ENCODE data around the gene POLE3. TPM values are rescaled to one million over a fixed set of nuclear protein-coding genes. Genes with fewer than 3 reads are reported as not detected.
"Not testable (repeated sequence)": the region's sequence is repeated elsewhere in the genome, so short reads cannot be mapped to it uniquely, and the experiment has no call there.

Gene POLE3
- total RNA-seq, 2 experiments from 2014 or later = 53.3 to 57.4 TPM

DNA sequence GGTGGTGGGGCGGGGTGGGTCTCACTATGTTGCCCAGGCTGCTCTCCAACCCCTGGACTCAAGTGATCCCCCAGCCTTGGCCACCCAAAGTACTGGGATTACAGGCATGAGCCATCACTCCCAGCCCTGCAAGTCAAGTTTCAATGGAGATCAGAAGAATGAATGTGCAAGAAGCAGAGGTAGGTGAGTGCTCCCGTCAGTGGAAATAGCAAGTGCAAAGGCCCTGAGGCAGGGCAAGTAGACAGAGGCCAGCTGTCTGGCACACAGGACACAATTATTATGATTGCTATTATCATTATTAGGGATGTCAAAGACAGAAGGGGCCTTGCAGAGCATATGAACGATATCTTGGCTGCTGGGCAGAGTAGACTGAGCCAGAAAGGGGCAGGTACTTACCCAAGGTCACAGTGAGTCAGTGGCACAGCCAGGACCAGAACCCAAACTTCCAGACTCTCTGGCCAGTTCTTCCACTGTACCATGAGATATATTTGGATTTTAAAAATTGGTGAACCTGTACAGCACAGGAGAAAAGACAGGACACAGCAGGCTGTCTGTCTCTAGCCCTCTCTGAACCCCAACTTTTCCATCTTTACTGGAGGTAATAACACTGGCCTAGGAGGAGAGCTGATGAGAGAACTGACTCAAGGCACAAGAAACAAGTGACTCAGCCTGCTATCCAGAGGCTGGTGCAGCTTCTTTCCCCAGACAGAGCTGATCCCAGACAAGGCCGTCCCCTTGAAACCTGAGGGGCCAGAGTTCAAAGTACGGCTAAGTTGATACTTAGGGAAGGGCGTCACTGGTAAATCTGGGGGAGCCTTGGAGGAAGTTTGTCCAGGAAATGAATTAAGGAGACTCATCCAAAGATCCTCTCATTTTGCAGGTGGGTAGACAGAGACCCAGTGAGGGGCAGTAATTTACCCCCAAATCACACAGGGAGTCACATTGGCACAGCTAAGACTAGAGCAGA lies 35.1 kb downstream of the POLE3 start:
- H3K27me3 Mint-ChIP-seq = no peaks in the 10 kb centered on the region
- DNase-seq (peak; percentile 34), ATAC-seq (peak; percentile 43)
- H3K9me3 Mint-ChIP-seq (ENCODE audit: low read depth) = no peaks in the 10 kb centered on the region
- peaks cover 14% of the 10 kb centered on the region for H3K4me1 Mint-ChIP-seq
- POLR2A ChIA-PET = interaction anchor here (0.8 kb wide), 1 partner anchor 13 kb away, joined by 3 read pairs; no protein-coding TSS in a partner anchor
- peaks cover 13% of the 10 kb centered on the region for H3K36me3 Mint-ChIP-seq (ENCODE audit: low read depth)
- peak overlapping the region; percentile 88 for H3K4me3 Mint-ChIP-seq
- intact Hi-C loops (cut with DNase I, micrococcal nuclease) = loop anchor here in 1 of 2 experiments (1.0 to 5.0 kb wide), 2 partner anchors 33 to 100 kb away; partner anchors contain the start of genes CDC26, PRPF4 and WDR31
- peak overlapping the region; percentile 89 for H3K27ac Mint-ChIP-seq
- CTCF ChIA-PET = interaction anchor here (0.6 to 1.0 kb wide), 7 partner anchors 11 to 282 kb away, joined by 3 to 4 read pairs (median 3); no protein-coding TSS in a partner anchor

DNA sequence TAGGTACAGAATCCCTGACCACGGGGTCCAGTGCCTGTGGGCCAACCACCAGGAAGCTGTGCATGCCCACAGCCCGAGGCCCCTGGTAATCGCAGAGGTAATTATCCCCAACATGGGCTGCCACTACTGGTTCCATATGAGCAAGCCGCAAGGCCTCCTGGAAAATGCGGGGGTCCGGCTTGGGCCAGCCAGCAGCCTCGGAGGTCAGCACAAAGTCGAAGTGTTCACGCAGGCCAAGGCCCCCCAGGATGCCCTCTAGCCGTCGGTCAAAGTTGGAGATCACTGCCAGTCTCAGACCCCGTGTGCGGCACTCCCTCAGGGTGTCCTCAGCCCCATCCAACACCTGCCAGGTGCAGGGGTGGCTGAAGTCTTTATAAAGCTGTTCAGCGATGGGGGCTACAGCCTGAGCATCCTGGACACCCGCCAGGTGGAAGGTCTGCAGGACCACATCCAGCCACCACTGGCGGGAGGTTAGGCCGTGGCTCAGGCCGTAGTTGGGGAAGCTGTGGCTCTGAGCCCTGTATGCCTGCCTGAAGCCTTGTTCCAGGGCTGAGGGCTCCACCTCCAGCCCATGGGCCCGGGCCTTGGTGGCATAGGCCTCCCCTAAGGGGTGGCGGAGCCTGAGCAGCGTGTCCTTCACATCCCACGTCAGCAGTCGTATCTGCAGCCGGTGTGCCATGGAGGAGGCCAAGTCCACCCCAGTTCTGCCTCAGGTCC lies 36.6 kb downstream of the POLE3 start:
- intact Hi-C loops (cut with DNase I, micrococcal nuclease) = no loop called here
- DNase-seq (no peak), ATAC-seq (no peak)
- no peaks in the 10 kb centered on the region for H3K27me3 Mint-ChIP-seq
- H3K36me3 Mint-ChIP-seq (ENCODE audit: low read depth) = peaks cover 13% of the 10 kb centered on the region
- H3K4me1 Mint-ChIP-seq = peaks cover 14% of the 10 kb centered on the region
- H3K27ac Mint-ChIP-seq = no peak overlapping the region
- H3K4me3 Mint-ChIP-seq = no peak overlapping the region
- POLR2A ChIA-PET = interaction anchor here (0.6 to 0.7 kb wide), 3 partner anchors 34 to 222 kb away, joined by 3 read pairs; partner anchors contain the start of gene WDR31
- CTCF ChIA-PET = interaction anchor here (0.7 to 1.0 kb wide), 3 partner anchors 9 to 63 kb away, joined by 3 to 4 read pairs (median 3); no protein-coding TSS in a partner anchor
- no peaks in the 10 kb centered on the region for H3K9me3 Mint-ChIP-seq (ENCODE audit: low read depth)

DNA sequence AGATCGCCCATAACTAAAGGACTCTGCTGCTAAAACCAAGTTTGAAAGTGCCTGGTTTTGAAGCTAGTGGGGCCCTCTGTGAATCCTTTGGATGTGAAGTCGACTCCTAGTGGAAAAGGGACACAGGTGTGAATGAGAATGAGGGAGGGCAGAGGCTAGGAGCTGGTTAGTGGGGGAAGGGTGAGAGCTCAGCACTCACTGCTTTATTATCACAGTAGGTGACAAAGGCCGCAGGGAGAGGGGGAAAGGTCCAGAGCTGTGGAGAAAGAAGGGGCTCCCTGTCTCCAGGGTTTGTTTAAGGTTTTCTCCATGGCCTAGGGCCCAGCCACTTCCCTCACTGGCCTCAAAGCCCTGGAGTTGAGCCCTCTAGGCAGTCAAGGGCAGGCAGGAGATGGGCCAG lies 37.2 kb downstream of the POLE3 start:
- H3K36me3 Mint-ChIP-seq (ENCODE audit: low read depth) = peaks cover 13% of the 10 kb centered on the region
- no peak overlapping the region for H3K4me3 Mint-ChIP-seq
- peaks cover 14% of the 10 kb centered on the region for H3K4me1 Mint-ChIP-seq
- no peak for DNase-seq
- intact Hi-C loops (cut with DNase I, micrococcal nuclease) = no loop called here
- ChIA-PET POLR2A (interaction anchor here (0.6 kb wide), 1 partner anchor 222 kb away, joined by 3 read pairs; no protein-coding TSS in a partner anchor), CTCF (interaction anchor here (0.7 kb wide), 3 partner anchors 22 to 63 kb away, joined by 3 read pairs; partner anchors contain the start of gene ALAD)
- no peak for ATAC-seq
- H3K27me3 Mint-ChIP-seq = no peaks in the 10 kb centered on the region
- H3K9me3 Mint-ChIP-seq (ENCODE audit: low read depth) = no peaks in the 10 kb centered on the region
- no peak overlapping the region for H3K27ac Mint-ChIP-seq

DNA sequence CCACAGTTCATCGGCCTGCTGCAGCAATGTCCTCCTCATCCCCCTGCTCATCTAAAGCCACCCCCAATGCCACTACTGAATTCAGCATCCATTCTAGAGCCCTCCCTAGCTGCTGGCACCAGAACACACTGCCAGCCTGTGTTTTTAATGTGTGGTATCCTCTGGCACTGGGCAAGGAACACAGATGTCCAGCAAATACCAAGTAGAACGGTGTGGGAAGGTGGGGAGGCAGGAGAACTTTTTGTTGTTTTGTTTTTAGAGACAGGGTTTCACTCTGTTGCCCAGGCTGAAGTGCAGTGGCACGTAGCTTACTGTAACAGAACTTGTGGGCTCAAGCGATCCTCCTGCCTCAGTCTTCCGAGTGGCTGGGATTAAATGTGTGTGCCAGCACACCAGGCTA lies 38.4 kb downstream of the POLE3 start:
- no peak for ATAC-seq
- H3K36me3 Mint-ChIP-seq (ENCODE audit: low read depth) = peaks cover 13% of the 10 kb centered on the region
- peaks cover 14% of the 10 kb centered on the region for H3K4me1 Mint-ChIP-seq
- ChIA-PET POLR2A (no interaction called here), CTCF (interaction anchor here (0.8 to 1.4 kb wide), 2 partner anchors 44 to 260 kb away, joined by 3 read pairs; no protein-coding TSS in a partner anchor)
- H3K9me3 Mint-ChIP-seq (ENCODE audit: low read depth) = no peaks in the 10 kb centered on the region
- DNase-seq = no peak
- no peak overlapping the region for H3K27ac Mint-ChIP-seq
- H3K27me3 Mint-ChIP-seq = no peaks in the 10 kb centered on the region
- intact Hi-C loops (cut with DNase I, micrococcal nuclease) = no loop called here
- H3K4me3 Mint-ChIP-seq = no peak overlapping the region

DNA sequence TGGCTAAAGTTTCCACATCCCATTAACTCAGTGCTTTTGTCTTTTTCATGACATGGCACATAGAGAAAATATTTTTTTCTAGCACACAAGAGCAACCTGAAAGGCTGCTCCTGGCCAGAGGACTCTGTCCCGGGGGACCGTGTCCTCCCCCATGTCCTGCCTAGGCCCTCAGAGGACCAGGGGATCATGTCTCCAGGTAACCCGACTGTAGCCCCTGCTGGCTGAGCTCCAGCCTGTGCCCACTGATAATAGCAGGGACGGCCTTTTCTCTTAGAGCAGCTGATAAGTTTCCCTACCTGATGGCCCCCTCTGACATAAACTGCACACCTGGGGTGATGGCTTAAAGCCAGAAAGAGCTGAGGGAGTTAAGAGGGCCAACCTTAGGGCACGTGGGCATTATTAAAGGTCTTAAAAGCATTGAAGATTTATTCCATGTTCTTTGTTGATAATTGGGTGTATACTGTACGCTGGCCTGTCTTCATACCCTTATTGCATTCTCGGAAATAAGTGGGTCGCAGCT lies 39.6 kb downstream of the POLE3 start:
- ChIA-PET CTCF (interaction anchor here (0.6 to 1.4 kb wide), 5 partner anchors 9 to 291 kb away, joined by 3 to 4 read pairs (median 3); no protein-coding TSS in a partner anchor), POLR2A (no interaction called here)
- intact Hi-C loops (cut with DNase I, micrococcal nuclease) = no loop called here
- Mint-ChIP-seq H3K9me3 (ENCODE audit: low read depth) (no peaks in the 10 kb centered on the region), H3K27me3 (no peaks in the 10 kb centered on the region), H3K27ac (no peak overlapping the region), H3K4me1 (peaks cover 12% of the 10 kb centered on the region), H3K36me3 (ENCODE audit: low read depth) (peaks cover 13% of the 10 kb centered on the region), H3K4me3 (no peak overlapping the region)
- no peak for ATAC-seq
- no peak for DNase-seq

DNA sequence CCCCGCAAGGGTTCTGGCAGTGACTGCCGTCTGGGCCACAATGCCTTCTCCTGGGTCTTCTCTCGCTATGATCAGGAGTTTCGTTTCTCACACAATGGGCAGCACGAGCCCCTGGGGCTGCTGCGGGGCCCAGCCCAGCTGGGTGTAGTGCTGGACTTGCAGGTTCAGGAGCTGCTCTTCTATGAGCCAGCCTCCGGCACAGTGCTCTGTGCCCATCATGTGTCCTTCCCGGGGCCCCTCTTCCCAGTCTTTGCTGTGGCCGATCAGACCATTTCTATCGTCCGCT lies 40.7 kb downstream of the POLE3 start:
- Mint-ChIP-seq H3K9me3 (ENCODE audit: low read depth) (no peaks in the 10 kb centered on the region), H3K27me3 (no peaks in the 10 kb centered on the region), H3K27ac (no peak overlapping the region), H3K4me1 (peaks cover 3% of the 10 kb centered on the region), H3K36me3 (ENCODE audit: low read depth) (peaks cover 4% of the 10 kb centered on the region), H3K4me3 (no peak overlapping the region)
- ChIA-PET CTCF (interaction anchor here (0.6 kb wide), 1 partner anchor 18 kb away, joined by 3 read pairs; no protein-coding TSS in a partner anchor), POLR2A (interaction anchor here (0.6 kb wide), 1 partner anchor 18 kb away, joined by 3 read pairs; no protein-coding TSS in a partner anchor)
- no peak for DNase-seq
- intact Hi-C loops (cut with DNase I, micrococcal nuclease) = no loop called here
- no peak for ATAC-seq

DNA sequence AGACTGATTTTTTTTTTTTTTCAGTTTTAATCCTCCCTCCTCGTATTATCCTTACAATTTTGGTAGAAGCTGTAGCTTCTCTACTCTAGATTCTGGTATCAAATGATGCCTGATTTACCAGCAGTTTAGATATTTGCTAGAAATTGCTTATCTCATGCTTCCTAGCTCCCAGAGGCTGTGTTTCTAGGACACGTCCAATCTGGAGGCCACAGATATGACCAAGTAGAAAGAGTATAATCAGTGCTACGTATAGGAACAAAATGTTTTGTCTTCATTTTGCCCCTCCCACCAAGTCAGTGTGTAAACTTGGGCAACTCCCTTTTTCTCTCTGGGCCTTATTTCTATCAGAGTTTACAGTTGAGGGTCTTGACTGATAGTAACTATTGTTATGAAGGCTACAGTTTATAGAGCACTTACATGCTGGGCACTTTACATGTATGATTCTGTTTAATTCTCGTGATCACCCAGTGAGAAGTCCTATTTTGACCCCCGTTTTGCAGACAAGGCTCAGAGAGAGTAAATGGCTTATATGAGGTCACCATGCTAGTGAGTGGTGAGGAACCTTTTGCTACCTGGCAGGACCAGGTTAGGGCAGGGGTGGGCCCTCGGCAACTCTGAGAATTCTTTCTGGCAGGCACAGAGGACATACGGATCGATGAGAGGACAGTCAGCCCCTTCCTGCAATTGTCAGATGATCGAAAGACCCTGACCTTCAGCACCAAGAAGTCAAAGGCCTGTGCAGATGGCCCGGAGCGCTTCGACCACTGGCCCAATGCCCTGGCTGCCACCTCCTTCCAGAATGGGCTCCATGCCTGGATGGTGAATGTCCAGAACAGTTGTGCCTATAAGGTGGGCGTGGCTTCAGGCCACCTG lies 41.3 kb downstream of the POLE3 start:
- Mint-ChIP-seq H3K36me3 (ENCODE audit: low read depth) (peaks cover 4% of the 10 kb centered on the region), H3K9me3 (ENCODE audit: low read depth) (no peaks in the 10 kb centered on the region), H3K27me3 (no peaks in the 10 kb centered on the region), H3K27ac (no peak overlapping the region), H3K4me3 (no peak overlapping the region), H3K4me1 (no peaks in the 10 kb centered on the region)
- POLR2A ChIA-PET = no interaction called here
- CTCF ChIA-PET = interaction anchor here (0.6 kb wide), 3 partner anchors 17 to 465 kb away, joined by 3 read pairs; partner anchors contain the start of gene CDC26
- intact Hi-C loops (cut with DNase I, micrococcal nuclease) = no loop called here
- ATAC-seq (no peak), DNase-seq (no peak)

DNA sequence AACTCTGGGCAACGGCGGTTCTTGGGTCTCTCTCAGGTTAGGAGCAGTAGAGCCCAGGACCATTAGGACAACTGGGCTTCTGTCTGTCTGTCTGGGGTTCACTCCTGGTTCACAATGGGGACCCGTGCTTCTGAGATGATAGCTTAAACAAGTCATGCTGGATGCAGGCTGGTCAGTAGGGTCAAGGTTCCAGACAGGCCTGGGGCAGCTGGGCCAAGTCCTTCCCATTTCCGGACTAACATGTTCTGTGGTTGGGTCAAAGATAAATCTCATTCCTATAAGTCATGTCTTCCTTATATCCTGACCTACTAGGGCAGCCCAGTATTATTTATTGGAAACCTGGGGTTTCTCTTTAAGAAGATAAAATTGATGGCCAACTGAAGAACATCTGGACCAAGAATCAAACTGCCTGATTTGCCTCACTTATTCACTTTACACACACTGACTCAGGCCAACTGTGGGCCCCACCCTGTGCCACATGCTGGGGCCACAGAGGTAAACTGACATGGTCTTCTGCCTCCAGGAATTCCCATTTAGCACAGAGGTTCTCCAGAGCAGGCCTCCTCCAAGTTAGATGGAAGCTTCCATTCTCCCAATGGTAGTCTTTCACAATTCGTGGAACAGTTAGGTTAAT lies 42.0 kb downstream of the POLE3 start:
- ATAC-seq (no peak), DNase-seq (no peak)
- Mint-ChIP-seq H3K36me3 (ENCODE audit: low read depth) (peaks cover 4% of the 10 kb centered on the region), H3K4me1 (no peaks in the 10 kb centered on the region), H3K9me3 (ENCODE audit: low read depth) (no peaks in the 10 kb centered on the region), H3K4me3 (no peak overlapping the region), H3K27ac (no peak overlapping the region), H3K27me3 (no peaks in the 10 kb centered on the region)
- intact Hi-C loops (cut with DNase I, micrococcal nuclease) = no loop called here
- ChIA-PET CTCF (interaction anchor here (0.6 kb wide), 2 partner anchors 93 to 464 kb away, joined by 3 read pairs; partner anchors contain the start of gene CDC26), POLR2A (no interaction called here)

DNA sequence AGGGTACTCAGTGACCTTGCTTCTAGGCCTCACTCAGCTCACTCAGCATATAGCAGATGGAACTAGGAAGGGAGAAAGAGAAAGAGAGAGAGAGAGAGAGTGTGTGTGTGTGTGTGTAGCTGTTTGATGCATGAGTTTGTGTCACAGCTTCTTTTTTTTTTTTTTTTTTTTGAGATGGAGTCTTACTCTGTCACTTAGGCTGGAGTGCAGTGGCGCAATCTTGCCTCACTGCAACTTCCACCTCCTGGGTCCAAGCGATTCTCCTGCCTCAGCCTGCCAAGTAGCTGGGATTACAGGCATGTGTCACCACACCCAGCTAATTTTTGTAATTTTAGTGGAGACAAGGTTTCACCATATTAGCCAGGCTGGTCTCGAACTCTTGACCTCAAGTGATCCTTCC lies 44.8 kb downstream of the POLE3 start:
- H3K4me1 Mint-ChIP-seq = peaks cover 14% of the 10 kb centered on the region
- H3K9me3 Mint-ChIP-seq (ENCODE audit: low read depth); H3K27ac Mint-ChIP-seq; intact Hi-C loops (cut with DNase I, micrococcal nuclease); H3K27me3 Mint-ChIP-seq; POLR2A ChIA-PET; ATAC-seq; DNase-seq; H3K36me3 Mint-ChIP-seq (ENCODE audit: low read depth); H3K4me3 Mint-ChIP-seq: not testable (repeated sequence)
- CTCF ChIA-PET = interaction anchor here (0.9 kb wide), 1 partner anchor 26 kb away, joined by 4 read pairs; no protein-coding TSS in a partner anchor

DNA sequence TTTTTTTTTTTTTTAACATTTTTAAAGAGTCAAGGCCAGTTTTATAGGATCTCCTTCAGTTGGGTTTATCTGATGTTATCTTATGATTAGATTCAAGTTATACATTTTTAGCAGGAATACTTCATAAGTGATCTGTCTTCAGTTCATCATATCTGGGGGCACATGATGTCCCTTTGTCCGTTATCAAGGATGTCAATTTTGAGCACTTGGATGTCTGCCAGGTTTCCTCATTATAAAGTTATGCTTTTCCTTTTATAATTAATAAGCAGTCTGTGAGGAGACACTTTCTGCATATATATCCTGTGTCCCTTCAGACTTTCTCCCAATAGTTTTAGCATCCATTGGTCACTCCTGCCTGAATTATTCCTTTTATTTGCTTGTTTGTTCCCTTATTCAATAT lies 45.5 kb downstream of the POLE3 start:
- H3K4me3 Mint-ChIP-seq = no peak overlapping the region
- no peaks in the 10 kb centered on the region for H3K36me3 Mint-ChIP-seq (ENCODE audit: low read depth)
- ATAC-seq = no peak
- intact Hi-C loops (cut with DNase I, micrococcal nuclease) = no loop called here
- ChIA-PET POLR2A (no interaction called here), CTCF (interaction anchor here (0.6 to 1.1 kb wide), 4 partner anchors 9 to 547 kb away, joined by 3 to 4 read pairs (median 4); no protein-coding TSS in a partner anchor)
- no peak overlapping the region for H3K27ac Mint-ChIP-seq
- no peaks in the 10 kb centered on the region for H3K27me3 Mint-ChIP-seq
- DNase-seq = no peak
- no peaks in the 10 kb centered on the region for H3K9me3 Mint-ChIP-seq (ENCODE audit: low read depth)
- H3K4me1 Mint-ChIP-seq = peaks cover 14% of the 10 kb centered on the region
